PC-3 (cell line): ENCODE results near the gene PTRH1. TPM values are rescaled to one million over a fixed set of nuclear protein-coding genes. Genes with fewer than 3 reads are reported as not detected.

Experiments used
- ATAC-seq: fragments of 200-7000 bp; cut with Tn5 transposase; 2 replicates; pipeline ENCODE4 v1.9.1; 2020; ENCODE audit warnings: mild to moderate bottlenecking, moderate library complexity
- BruUV-seq: library from RNA; stranded (reverse); fragments of 400-500 nt; replicated peaks from 2 replicates; lab custom pipeline; 2021; lab: Mats Ljungman, UMichigan
- CTCF ChIA-PET: fragments of 300-600 bp; sonication (Branson Sonifier 250); formaldehyde crosslinking; loops from one replicate; lab custom pipeline; 2022; ENCODE audit warnings: antibody characterized with exemption; lab: Charles Lee
- POLR2A ChIA-PET: fragments of 300-600 bp; sonication (Branson Sonifier 250); formaldehyde crosslinking; loops from one replicate; lab custom pipeline; 2022; ENCODE audit warnings: antibody characterized with exemption; ENCODE audit not compliant: unreplicated experiment; lab: Charles Lee
- DNase-seq: peaks from one replicate; pipeline ENCODE4 v3.0.0-alpha.2; 2015
- H2AFZ ChIP-seq: fragments of 300-600 bp; sonication (generic); 2 replicates; pipeline ENCODE4 v1.6.0; 2016; ENCODE audit warnings: antibody characterized with exemption, low read length
- H3F3A ChIP-seq: fragments of 300-600 bp; sonication (generic); one replicate; pipeline ENCODE4 v1.6.0; 2017; ENCODE audit warnings: antibody characterized with exemption, low read length, control low read depth, mild to moderate bottlenecking; ENCODE audit not compliant: unreplicated experiment
- H3K27ac ChIP-seq: fragments of 300-600 bp; sonication (generic); 2 replicates; pipeline ENCODE4 v1.5.1; 2016; ENCODE audit warnings: mild to moderate bottlenecking, low read length
- H3K27me3 ChIP-seq: fragments of 300-600 bp; sonication (generic); 2 replicates; pipeline ENCODE4 v1.6.1; 2016; ENCODE audit warnings: low read length, mixed read lengths
- H3K36me3 ChIP-seq: fragments of 300-600 bp; sonication (generic); 2 replicates; pipeline ENCODE4 v1.6.1; 2016; ENCODE audit warnings: low read depth, mixed run types, low read length, mixed read lengths
- H3K4me1 ChIP-seq: fragments of 300-600 bp; sonication (generic); 2 replicates; pipeline ENCODE4 v1.5.1; 2016; ENCODE audit warnings: low read length; ENCODE audit not compliant: insufficient read depth
- H3K4me2 ChIP-seq: fragments of 300-600 bp; sonication (generic); 2 replicates; pipeline ENCODE4 v1.6.0; 2016; ENCODE audit warnings: low read length
- H3K4me3 ChIP-seq: fragments of 300-600 bp; sonication (generic); 2 replicates; pipeline ENCODE4 v1.5.1; 2016; ENCODE audit warnings: mild to moderate bottlenecking, low read length, mixed read lengths
- H3K79me2 ChIP-seq: fragments of 300-600 bp; sonication (generic); 2 replicates; pipeline ENCODE4 v1.6.1; 2017; ENCODE audit warnings: low read length, mixed read lengths
- H3K9ac ChIP-seq: fragments of 300-600 bp; sonication (generic); 2 replicates; pipeline ENCODE4 v1.6.0; 2016; ENCODE audit warnings: mild to moderate bottlenecking, low read length
- H3K9me2 ChIP-seq: fragments of 300-600 bp; sonication (generic); replicated peaks from 2 replicates; pipeline ENCODE4 v1.6.1; 2016; ENCODE audit warnings: mixed run types, low read length, mixed read lengths
- H3K9me3 ChIP-seq: fragments of 300-600 bp; sonication (generic); 2 replicates; pipeline ENCODE4 v1.6.1; 2016; ENCODE audit warnings: low read length, mixed read lengths
- H4K20me1 ChIP-seq: fragments of 300-600 bp; sonication (generic); 2 replicates; pipeline ENCODE4 v1.6.1; 2016; ENCODE audit warnings: low read length, mixed read lengths
- CTCF ChIP-seq: fragments of 300-600 bp; sonication (generic); conservative IDR thresholded peaks from 2 replicates; pipeline ENCODE4 v1.5.1; 2017; ENCODE audit warnings: antibody characterized with exemption, low read depth, mild to moderate bottlenecking, low read length
- EZH2 ChIP-seq: fragments of 300-600 bp; sonication (generic); IDR thresholded peaks from one replicate; pipeline ENCODE4 v1.6.1; 2017; ENCODE audit warnings: antibody characterized with exemption, mild to moderate bottlenecking, low read length; ENCODE audit not compliant: unreplicated experiment
- EZH2phosphoT487 ChIP-seq: fragments of 300-600 bp; sonication (generic); IDR thresholded peaks from 2 replicates; pipeline ENCODE4 v1.6.1; 2018; ENCODE audit warnings: mild to moderate bottlenecking, antibody characterized with exemption, low read length, borderline replicate concordance
- intact Hi-C: fragments of 100-400 bp; cut with micrococcal nuclease; formaldehyde crosslinking; loops from 2 replicates; pipeline ENCODE4 v1.9.0; 2023
- total RNA-seq: library from RNA; depleted of rRNA; stranded (reverse); fragments of >200 nt; gene quantifications from 2 replicates; pipeline ENCODE4 v1.2.3, GENCODE V29; 2014

The PTRH1 gene
- total RNA-seq, 1 experiment from 2014 or later, result 45.3 TPM

DNA sequence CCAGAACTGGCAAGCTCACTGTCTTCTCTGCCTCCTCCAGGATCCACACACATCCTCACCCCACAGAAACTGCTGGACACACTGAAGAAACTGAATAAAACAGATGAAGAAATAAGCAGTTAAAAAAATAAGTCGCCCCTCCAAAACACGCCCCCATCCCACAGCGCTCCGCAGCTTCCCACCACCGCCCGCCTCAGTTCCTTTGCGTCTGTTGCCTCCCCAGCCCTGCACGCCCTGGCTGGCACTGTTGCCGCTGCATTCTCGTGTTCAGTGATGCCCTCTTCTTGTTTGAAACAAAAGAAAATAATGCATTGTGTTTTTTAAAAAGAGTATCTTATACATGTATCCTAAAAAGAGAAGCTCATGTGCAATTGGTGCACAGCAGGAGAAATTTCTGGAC is 24.7 kb downstream of the PTRH1 start:
- Histone ChIP-seq H3K27me3 (no peaks in the 10 kb centered on the region), H3K4me1 (no peaks in the 10 kb centered on the region; the same call in 1 of the 2 replicates), H3K4me2 (no peak overlapping the region), H3K36me3 (no peaks in the 10 kb centered on the region), H3K79me2 (no peaks in the 10 kb centered on the region), H3K9me3 (no peaks in the 10 kb centered on the region), H3K9me2 (no peaks in the 10 kb centered on the region), H4K20me1 (no peaks in the 10 kb centered on the region), H3K9ac (no peak overlapping the region), H3K27ac (no peak overlapping the region), H3K4me3 (no peak overlapping the region), H3F3A (no peaks in the 10 kb centered on the region), H2AFZ (no peak overlapping the region)
- CTCF ChIA-PET, result no interaction called here
- POLR2A ChIA-PET, result no interaction called here
- intact Hi-C loops, result no loop called here
- TF ChIP-seq EZH2, result no peak
- TF ChIP-seq EZH2phosphoT487, result no peak
- TF ChIP-seq CTCF, result no peak
- DNase-seq (no peak), ATAC-seq (no peak)
- no TSS peak for BruUV-seq

GRCh38 chr9:127689329-127690000 is 26.0 kb downstream of the PTRH1 start:
- BruUV-seq, result no TSS peak
- H3K4me2 ChIP-seq, result no peak overlapping the region
- no peak for DNase-seq
- ChIA-PET POLR2A (no interaction called here), CTCF (no interaction called here)
- no peaks in the 10 kb centered on the region for H3K9me2 ChIP-seq
- H3F3A ChIP-seq, result no peaks in the 10 kb centered on the region
- peaks cover 4% of the 10 kb centered on the region for H3K4me1 ChIP-seq
- TF ChIP-seq EZH2phosphoT487 (no peak), EZH2 (no peak)
- no peak for ATAC-seq
- H2AFZ ChIP-seq, result no peak overlapping the region
- H4K20me1 ChIP-seq, result no peaks in the 10 kb centered on the region
- no peak overlapping the region for H3K9ac ChIP-seq
- H3K36me3 ChIP-seq, result no peaks in the 10 kb centered on the region
- H3K27me3 ChIP-seq, result no peaks in the 10 kb centered on the region
- no peak overlapping the region for H3K27ac ChIP-seq
- no peak overlapping the region for H3K4me3 ChIP-seq
- no peaks in the 10 kb centered on the region for H3K9me3 ChIP-seq
- intact Hi-C loops, result no loop called here
- no peaks in the 10 kb centered on the region for H3K79me2 ChIP-seq

DNA sequence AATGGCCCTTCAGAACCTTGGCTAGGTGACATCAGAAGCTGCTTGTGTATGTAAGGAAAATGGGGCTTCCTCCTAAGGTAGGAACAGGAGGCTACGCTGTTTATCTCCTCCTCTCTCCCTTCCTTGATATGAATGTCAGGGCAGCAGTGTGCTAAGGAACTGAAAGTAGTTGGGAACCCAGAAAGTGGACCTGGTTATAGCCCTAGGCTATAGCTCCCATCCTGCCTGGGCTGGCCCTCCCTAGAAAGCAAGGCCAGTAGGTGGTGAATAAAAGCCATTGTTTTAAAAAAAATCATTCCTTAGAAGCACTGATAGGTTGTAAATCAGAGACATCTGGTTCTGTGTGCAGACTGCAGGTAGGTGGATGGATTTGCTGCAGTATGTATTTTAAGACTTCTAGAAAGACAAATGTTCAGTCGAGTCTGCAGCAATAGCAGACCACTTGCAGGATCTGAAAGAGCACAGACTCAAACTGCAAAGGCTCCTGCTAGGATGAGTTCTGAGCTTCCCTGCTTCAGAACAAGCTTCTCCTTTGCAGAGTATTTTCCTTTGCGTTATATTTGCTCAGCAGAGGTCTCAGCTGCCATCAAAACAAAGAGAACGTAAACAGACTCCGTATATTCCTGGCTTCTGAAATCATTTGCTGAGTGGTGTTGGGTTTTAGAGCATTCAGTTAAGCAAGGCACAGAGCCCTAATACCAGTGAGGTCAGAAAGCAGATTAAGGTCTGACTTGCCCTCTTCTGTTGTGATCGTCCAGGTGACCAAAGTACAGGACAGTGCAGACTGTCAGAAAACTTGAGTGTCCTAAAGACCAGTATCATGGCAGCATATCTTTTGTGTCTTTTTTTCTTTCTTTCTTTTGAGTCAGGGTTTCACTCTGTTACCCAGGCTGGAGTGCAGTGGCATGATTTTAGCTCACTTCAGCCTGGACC is 28.7 kb downstream of the PTRH1 start:
- no TSS peak for BruUV-seq
- H3K9me3 ChIP-seq, result no peaks in the 10 kb centered on the region
- H3K9me2 ChIP-seq, result no peaks in the 10 kb centered on the region
- H3K79me2 ChIP-seq, result no peaks in the 10 kb centered on the region
- H3F3A ChIP-seq, result no peaks in the 10 kb centered on the region
- H3K27ac ChIP-seq, result no peak overlapping the region
- H2AFZ ChIP-seq, result no peak overlapping the region
- CTCF ChIA-PET, result no interaction called here
- H3K36me3 ChIP-seq, result no peaks in the 10 kb centered on the region
- TF ChIP-seq EZH2phosphoT487 (no peak), CTCF (no peak), EZH2 (no peak)
- no peak overlapping the region for H3K4me3 ChIP-seq
- H3K9ac ChIP-seq, result no peak overlapping the region
- no peaks in the 10 kb centered on the region for H3K27me3 ChIP-seq
- DNase-seq (no peak), ATAC-seq (no peak)
- POLR2A ChIA-PET, result no interaction called here
- no peaks in the 10 kb centered on the region for H4K20me1 ChIP-seq
- H3K4me1 ChIP-seq, result peaks cover 7% of the 10 kb centered on the region
- intact Hi-C loops, result no loop called here
- no peak overlapping the region for H3K4me2 ChIP-seq
